Mesenchymal stem cell (in vitro differentiated cells and primary cell): ENCODE data around the gene DNAH3.

Source experiments
- DNase-seq: peaks from one replicate; pipeline ENCODE4 v3.0.0-alpha.2; 2013
- H2AFZ ChIP-seq: one replicate; pipeline ENCODE4 v1.6.1; 2013; ENCODE audit warnings: low read depth, mild to moderate bottlenecking, control low read depth, inconsistent platforms, low read length, moderate library complexity
- H2AK5ac ChIP-seq: 2 replicates; pipeline ENCODE4 v1.6.1; 2013; ENCODE audit warnings: low read length, moderate library complexity, mild to moderate bottlenecking, inconsistent platforms; ENCODE audit not compliant: severe bottlenecking
- H2BK120ac ChIP-seq: one replicate; pipeline ENCODE4 v1.6.1; 2013; ENCODE audit warnings: low read depth, mild to moderate bottlenecking, inconsistent platforms, low read length, moderate library complexity
- H2BK12ac ChIP-seq, 2 experiments: one replicate each; pipeline ENCODE4 v1.6.1; 2013; ENCODE audit warnings: inconsistent platforms in 2 of 2, low read length in 2 of 2, mild to moderate bottlenecking in 2 of 2, moderate library complexity in 2 of 2, control low read depth in 1 of 2
- H2BK15ac ChIP-seq: one replicate; pipeline ENCODE4 v1.6.1; 2013; ENCODE audit warnings: mild to moderate bottlenecking, low read depth, inconsistent platforms; ENCODE audit not compliant: poor library complexity, severe bottlenecking
- H2BK5ac ChIP-seq: 2 replicates; pipeline ENCODE4 v1.6.1; 2013; ENCODE audit warnings: low read depth, mild to moderate bottlenecking, low read length, control low read depth, inconsistent platforms; ENCODE audit not compliant: poor library complexity, severe bottlenecking
- H3K14ac ChIP-seq, 2 experiments: one replicate each; pipeline ENCODE4 v1.6.1; 2013; ENCODE audit warnings: inconsistent platforms in 2 of 2, low read length in 2 of 2, control low read depth in 1 of 2, mild to moderate bottlenecking in 1 of 2, moderate library complexity in 1 of 2
- H3K18ac ChIP-seq, 2 experiments: one replicate each; pipeline ENCODE4 v1.6.1; 2013; ENCODE audit warnings: inconsistent platforms in 2 of 2, low read length in 2 of 2, control low read depth in 1 of 2, low read depth in 1 of 2, mild to moderate bottlenecking in 1 of 2
- H3K23ac ChIP-seq, 2 experiments: one replicate each; pipeline ENCODE4 v1.6.1; 2013; ENCODE audit warnings: inconsistent platforms in 2 of 2, low read length in 2 of 2, mild to moderate bottlenecking in 2 of 2, moderate library complexity in 2 of 2, control low read depth in 1 of 2
- H3K27ac ChIP-seq: 2 replicates; pipeline ENCODE4 v1.5.1; 2013; ENCODE audit warnings: mild to moderate bottlenecking, moderate library complexity, low read length, control low read depth, inconsistent platforms; ENCODE audit not compliant: poor library complexity, severe bottlenecking
- H3K27me3 ChIP-seq, 2 experiments: 2 replicates each; pipeline versions ENCODE4 v1.6.1 to v1.7.0; 2013; ENCODE audit warnings: low read length in 2 of 2, mild to moderate bottlenecking in 2 of 2, moderate library complexity in 2 of 2, control low read depth in 1 of 2, inconsistent platforms in 1 of 2; ENCODE audit not compliant: control insufficient read depth in 1 of 2, insufficient read depth in 1 of 2
- H3K36me3 ChIP-seq, 2 experiments: 2 replicates each; pipeline versions ENCODE4 v1.6.1 to v1.7.0; 2013; ENCODE audit warnings: low read length in 2 of 2, control low read depth in 1 of 2, inconsistent platforms in 1 of 2, low read depth in 1 of 2, mild to moderate bottlenecking in 1 of 2; ENCODE audit not compliant: insufficient read depth in 2 of 2, control insufficient read depth in 1 of 2
- H3K4ac ChIP-seq, 2 experiments: one replicate each; pipeline ENCODE4 v1.6.1; 2013; ENCODE audit warnings: inconsistent platforms in 2 of 2, low read length in 2 of 2, mild to moderate bottlenecking in 2 of 2, moderate library complexity in 2 of 2, control low read depth in 1 of 2, low read depth in 1 of 2
- H3K4me1 ChIP-seq: 2 replicates; pipeline ENCODE4 v1.6.1; 2013; ENCODE audit warnings: low read depth, low read length, control low read depth; ENCODE audit not compliant: control insufficient read depth, insufficient read depth
- H3K4me2 ChIP-seq: 2 replicates; pipeline ENCODE4 v1.6.1; 2013; ENCODE audit warnings: low read length, mild to moderate bottlenecking, inconsistent platforms; ENCODE audit not compliant: poor library complexity, severe bottlenecking
- H3K4me3 ChIP-seq, 2 experiments: 2 replicates each; pipeline versions ENCODE4 v1.5.1 to v1.7.0; 2013; ENCODE audit warnings: low read length in 2 of 2, mild to moderate bottlenecking in 2 of 2, control low read depth in 1 of 2, low read depth in 1 of 2; ENCODE audit not compliant: insufficient read depth in 1 of 2
- H3K79me1 ChIP-seq: replicated peaks from 2 replicates; pipeline ENCODE4 v1.6.1; 2013; ENCODE audit warnings: mild to moderate bottlenecking, control low read depth, low read length, inconsistent platforms; ENCODE audit not compliant: poor library complexity, severe bottlenecking
- H3K9ac ChIP-seq: 2 replicates; pipeline ENCODE4 v1.7.0; 2013; ENCODE audit warnings: mild to moderate bottlenecking, low read length, moderate library complexity
- H3K9me3 ChIP-seq: 2 replicates; pipeline ENCODE4 v1.7.0; 2013; ENCODE audit warnings: mild to moderate bottlenecking, low read length; ENCODE audit not compliant: control insufficient read depth
- H4K8ac ChIP-seq: one replicate; pipeline ENCODE4 v1.6.1; 2013; ENCODE audit warnings: inconsistent platforms, mild to moderate bottlenecking, low read length, moderate library complexity
- H4K91ac ChIP-seq: one replicate; pipeline ENCODE4 v1.6.1; 2013; ENCODE audit warnings: mild to moderate bottlenecking, low read length, inconsistent platforms
- WGBS: methylation state at CpG from one replicate; pipeline ENCODE4 v1.1.7; 2013; ENCODE audit warnings: mixed read lengths; 5-methylcytosine and 5-hydroxymethylcytosine counted together

Gene DNAH3

DNA sequence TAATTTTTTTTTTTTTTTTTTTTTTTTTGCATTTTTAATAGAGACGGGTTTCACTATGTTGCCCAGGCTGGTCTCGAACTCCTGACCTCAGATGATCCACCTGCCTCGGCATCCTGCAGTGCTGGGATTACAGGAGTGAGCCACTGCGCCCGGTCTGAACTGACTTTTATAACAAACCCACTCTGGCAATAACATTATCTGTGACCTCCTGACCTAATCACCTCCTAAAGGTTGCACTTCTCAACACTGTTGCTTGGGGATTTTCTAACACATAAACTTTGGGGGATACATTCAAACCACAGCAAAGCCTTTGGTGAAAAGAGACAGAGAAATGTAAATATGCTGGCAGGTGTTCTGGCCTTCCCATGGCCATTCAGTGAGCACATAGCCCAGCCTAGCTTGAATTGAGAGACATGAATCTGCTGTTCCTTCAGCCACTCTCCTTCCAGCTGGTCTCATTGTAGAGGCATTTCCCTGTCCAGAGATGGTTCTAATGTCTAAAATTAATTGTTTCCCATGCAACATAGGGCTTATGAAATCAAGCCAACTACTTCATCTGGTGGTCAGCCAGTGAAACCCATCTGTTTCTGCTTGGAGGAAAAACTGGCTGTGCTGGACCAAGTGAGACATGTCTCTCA is 221.8 kb downstream of the DNAH3 start:
- Histone ChIP-seq H2BK5ac (no peak overlapping the region), H4K91ac (no peak overlapping the region), H2BK120ac (peak overlapping the region; percentile 8), H3K14ac (no peak overlapping the region), H3K9me3 (no peaks in the 10 kb centered on the region), H2BK15ac (no peak overlapping the region), H2AFZ (no peak overlapping the region), H3K79me1 (no peaks in the 10 kb centered on the region), H3K27me3 (no peaks in the 10 kb centered on the region), H3K18ac (no peak overlapping the region), H2BK12ac (no peak overlapping the region), H3K4me1 (no peaks in the 10 kb centered on the region), H3K4ac (no peak overlapping the region), H4K8ac (no peak overlapping the region), H3K4me3 (no peak overlapping the region), H3K4me2 (no peak overlapping the region), H2AK5ac (no peak overlapping the region), H3K27ac (no peak overlapping the region), H3K9ac (no peak overlapping the region), H3K23ac (no peak overlapping the region), H3K36me3 (peaks cover 4 to 10% of the 10 kb centered on the region in 2 experiments)
- DNase-seq: no peak
- WGBS: 95% methylated on average over 5 of the region's 5 CpGs

DNA sequence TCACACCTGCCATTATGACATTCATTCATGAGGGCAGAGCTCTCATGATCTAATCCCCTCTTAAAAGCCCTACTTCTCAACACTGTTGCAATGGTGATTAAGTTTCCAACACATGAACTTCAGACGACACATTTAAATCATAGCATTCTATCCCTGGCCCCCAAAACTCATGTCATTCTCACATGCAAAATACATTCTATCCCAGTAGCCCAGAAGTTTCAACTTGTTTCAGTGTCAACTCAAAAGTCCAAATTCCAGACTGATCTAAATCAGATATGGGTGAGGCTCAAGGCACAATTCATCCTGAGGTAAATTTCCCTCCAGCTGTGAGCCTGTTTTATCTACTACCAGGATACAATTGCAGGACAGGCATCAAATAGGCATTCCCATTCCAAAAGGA is 224.9 kb downstream of the DNAH3 start:
- Histone ChIP-seq H4K8ac (no peak overlapping the region), H2BK12ac (no peak overlapping the region), H2BK120ac (no peak overlapping the region), H2BK15ac (no peak overlapping the region), H3K23ac (no peak overlapping the region), H3K79me1 (no peaks in the 10 kb centered on the region), H3K18ac (no peak overlapping the region), H3K27ac (no peak overlapping the region), H3K9ac (no peak overlapping the region), H3K14ac (no peak overlapping the region), H2AK5ac (no peak overlapping the region), H2BK5ac (no peak overlapping the region), H3K4me1 (no peaks in the 10 kb centered on the region), H3K27me3 (no peaks in the 10 kb centered on the region), H4K91ac (no peak overlapping the region), H3K4ac (no peak overlapping the region), H3K4me3 (no peak overlapping the region), H3K36me3 (peaks cover 8 to 10% of the 10 kb centered on the region in 2 experiments), H3K9me3 (no peaks in the 10 kb centered on the region), H2AFZ (no peak overlapping the region), H3K4me2 (no peak overlapping the region)
- DNase-seq: no peak
- 100% methylated on average over 1 of the region's 1 CpG for WGBS

DNA sequence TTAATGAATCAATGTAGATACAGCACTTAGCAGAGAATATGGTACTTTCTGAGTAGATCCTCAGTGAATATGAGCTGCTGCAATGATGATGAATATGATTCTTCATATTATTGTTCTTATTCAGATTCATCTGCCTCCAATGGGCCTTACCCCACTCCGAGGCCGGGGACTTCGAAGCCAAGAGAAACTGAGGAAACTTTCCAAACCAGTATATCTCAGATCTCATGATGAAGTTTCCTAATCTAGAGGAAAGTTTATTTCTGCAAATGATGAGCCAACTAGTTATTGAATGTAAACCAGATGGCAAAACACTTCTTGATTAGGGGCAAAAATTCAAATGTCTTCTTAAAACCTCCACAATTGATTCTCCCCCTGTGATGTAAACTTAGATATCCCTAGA is 226.8 kb downstream of the DNAH3 start:
- no peak for DNase-seq
- peaks cover 1% of the 10 kb centered on the region for H3K79me1 ChIP-seq
- H4K8ac ChIP-seq: no peak overlapping the region
- no peak overlapping the region for H2BK15ac ChIP-seq
- H3K27ac ChIP-seq: no peak overlapping the region
- no peak overlapping the region for H3K4me2 ChIP-seq
- H3K23ac ChIP-seq: no peak overlapping the region
- no peak overlapping the region for H3K4me3 ChIP-seq
- H4K91ac ChIP-seq: no peak overlapping the region
- no peak overlapping the region for H2BK120ac ChIP-seq
- H3K4ac ChIP-seq: no peak overlapping the region
- no peak overlapping the region for H3K14ac ChIP-seq
- no CpG with 5 or more reads among the region's 3 CpGs for WGBS
- no peak overlapping the region for H3K9ac ChIP-seq
- H3K18ac ChIP-seq: no peak overlapping the region
- peaks cover 8 to 12% of the 10 kb centered on the region in 2 experiments for H3K36me3 ChIP-seq
- no peaks in the 10 kb centered on the region for H3K9me3 ChIP-seq
- no peaks in the 10 kb centered on the region for H3K4me1 ChIP-seq
- no peak overlapping the region for H2BK5ac ChIP-seq
- no peaks in the 10 kb centered on the region for H3K27me3 ChIP-seq
- H2BK12ac ChIP-seq: no peak overlapping the region
- no peak overlapping the region for H2AFZ ChIP-seq
- no peak overlapping the region for H2AK5ac ChIP-seq

DNA sequence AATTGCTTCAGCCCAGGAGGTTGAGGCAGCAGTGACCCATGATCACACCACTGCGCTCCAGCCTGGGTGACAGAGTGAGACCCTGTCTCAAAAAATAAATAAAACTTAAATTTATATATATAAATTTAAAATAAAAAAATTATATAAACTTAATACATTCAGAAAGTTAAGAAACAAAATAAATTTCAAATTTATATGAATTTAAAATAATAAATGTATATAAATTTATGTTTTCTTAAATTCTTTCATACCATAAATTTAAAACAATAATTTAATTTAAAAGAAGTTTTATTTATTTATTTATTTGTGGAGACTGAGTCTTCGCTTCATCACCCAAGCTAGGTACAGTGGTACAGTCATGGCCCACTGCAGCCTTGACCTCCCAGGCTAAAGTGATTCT is 229.8 kb downstream of the DNAH3 start:
- no peak overlapping the region for H3K4me3 ChIP-seq
- no peak overlapping the region for H2BK15ac ChIP-seq
- peaks cover 9% of the 10 kb centered on the region for H3K79me1 ChIP-seq

More for the DNA sequence above, 229.8 kb downstream of the DNAH3 start:
- DNase-seq: no peak
- Histone ChIP-seq H2BK12ac (no peak overlapping the region), H3K27ac (no peak overlapping the region), H3K27me3 (no peaks in the 10 kb centered on the region), H4K91ac (no peak overlapping the region), H3K9me3 (no peaks in the 10 kb centered on the region), H3K36me3 (peaks cover 15 to 16% of the 10 kb centered on the region in 2 experiments), H3K23ac (no peak overlapping the region), H2BK120ac (no peak overlapping the region), H3K4me2 (no peak overlapping the region), H2AK5ac (no peak overlapping the region), H3K14ac (no peak overlapping the region), H4K8ac (no peak overlapping the region), H2AFZ (no peak overlapping the region), H3K9ac (no peak overlapping the region), H3K4me1 (peaks cover 3% of the 10 kb centered on the region), H2BK5ac (no peak overlapping the region), H3K4ac (no peak overlapping the region), H3K18ac (no peak overlapping the region)
- WGBS: no CpG with 5 or more reads among the region's 2 CpGs
